ENCODE data around the gene FAF1.

Gene FAF1

GRCh38 chr1:50699795-50700194 is 260.3 kb downstream of the FAF1 start:
- no peak overlapping the region for H2AFZ ChIP-seq (ENCODE audit: low read depth, low read length, severe bottlenecking)
- H3K27me3 ChIP-seq (ENCODE audit: low read length): no peaks in the 10 kb centered on the region
- no peak overlapping the region for H3K4me2 ChIP-seq (ENCODE audit: low read depth, low read length, poor library complexity, severe bottlenecking)
- no peaks in the 10 kb centered on the region for H4K20me1 ChIP-seq (ENCODE audit: low read depth, low read length)
- no peaks in the 10 kb centered on the region for H3K36me3 ChIP-seq (ENCODE audit: low read length)
- H3K9me2 ChIP-seq (replicated peaks; ENCODE audit: insufficient read depth, low read length): no peaks in the 10 kb centered on the region
- no peaks in the 10 kb centered on the region for H3K9me3 ChIP-seq (ENCODE audit: insufficient read depth, low read length)
- no peak overlapping the region for H3K9ac ChIP-seq (ENCODE audit: low read length)
- TF ChIP-seq, protein P1, sequence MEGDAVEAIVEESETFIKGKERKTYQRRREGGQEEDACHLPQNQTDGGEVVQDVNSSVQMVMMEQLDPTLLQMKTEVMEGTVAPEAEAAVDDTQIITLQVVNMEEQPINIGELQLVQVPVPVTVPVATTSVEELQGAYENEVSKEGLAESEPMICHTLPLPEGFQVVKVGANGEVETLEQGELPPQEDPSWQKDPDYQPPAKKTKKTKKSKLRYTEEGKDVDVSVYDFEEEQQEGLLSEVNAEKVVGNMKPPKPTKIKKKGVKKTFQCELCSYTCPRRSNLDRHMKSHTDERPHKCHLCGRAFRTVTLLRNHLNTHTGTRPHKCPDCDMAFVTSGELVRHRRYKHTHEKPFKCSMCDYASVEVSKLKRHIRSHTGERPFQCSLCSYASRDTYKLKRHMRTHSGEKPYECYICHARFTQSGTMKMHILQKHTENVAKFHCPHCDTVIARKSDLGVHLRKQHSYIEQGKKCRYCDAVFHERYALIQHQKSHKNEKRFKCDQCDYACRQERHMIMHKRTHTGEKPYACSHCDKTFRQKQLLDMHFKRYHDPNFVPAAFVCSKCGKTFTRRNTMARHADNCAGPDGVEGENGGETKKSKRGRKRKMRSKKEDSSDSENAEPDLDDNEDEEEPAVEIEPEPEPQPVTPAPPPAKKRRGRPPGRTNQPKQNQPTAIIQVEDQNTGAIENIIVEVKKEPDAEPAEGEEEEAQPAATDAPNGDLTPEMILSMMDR (IDR thresholded peaks at IDR 0.05; ENCODE audit: insufficient read depth, low read length, poor library complexity, severe bottlenecking): no peak
- TF ChIP-seq EZH2phosphoT487 (conservative IDR thresholded peaks at IDR 0.05; ENCODE audit: low read length): no peak
- H3F3A ChIP-seq (ENCODE audit: insufficient read depth): peaks cover 12% of the 10 kb centered on the region; the same call in 1 of the 2 replicates
- no peak overlapping the region for H3K4me3 ChIP-seq (ENCODE audit: insufficient read depth, low read length, poor library complexity, severe bottlenecking)
- no peaks in the 10 kb centered on the region for H3K79me2 ChIP-seq (ENCODE audit: insufficient read depth, low read length)
- no peak overlapping the region for H3K27ac ChIP-seq (ENCODE audit: low read depth, low read length)

DNA sequence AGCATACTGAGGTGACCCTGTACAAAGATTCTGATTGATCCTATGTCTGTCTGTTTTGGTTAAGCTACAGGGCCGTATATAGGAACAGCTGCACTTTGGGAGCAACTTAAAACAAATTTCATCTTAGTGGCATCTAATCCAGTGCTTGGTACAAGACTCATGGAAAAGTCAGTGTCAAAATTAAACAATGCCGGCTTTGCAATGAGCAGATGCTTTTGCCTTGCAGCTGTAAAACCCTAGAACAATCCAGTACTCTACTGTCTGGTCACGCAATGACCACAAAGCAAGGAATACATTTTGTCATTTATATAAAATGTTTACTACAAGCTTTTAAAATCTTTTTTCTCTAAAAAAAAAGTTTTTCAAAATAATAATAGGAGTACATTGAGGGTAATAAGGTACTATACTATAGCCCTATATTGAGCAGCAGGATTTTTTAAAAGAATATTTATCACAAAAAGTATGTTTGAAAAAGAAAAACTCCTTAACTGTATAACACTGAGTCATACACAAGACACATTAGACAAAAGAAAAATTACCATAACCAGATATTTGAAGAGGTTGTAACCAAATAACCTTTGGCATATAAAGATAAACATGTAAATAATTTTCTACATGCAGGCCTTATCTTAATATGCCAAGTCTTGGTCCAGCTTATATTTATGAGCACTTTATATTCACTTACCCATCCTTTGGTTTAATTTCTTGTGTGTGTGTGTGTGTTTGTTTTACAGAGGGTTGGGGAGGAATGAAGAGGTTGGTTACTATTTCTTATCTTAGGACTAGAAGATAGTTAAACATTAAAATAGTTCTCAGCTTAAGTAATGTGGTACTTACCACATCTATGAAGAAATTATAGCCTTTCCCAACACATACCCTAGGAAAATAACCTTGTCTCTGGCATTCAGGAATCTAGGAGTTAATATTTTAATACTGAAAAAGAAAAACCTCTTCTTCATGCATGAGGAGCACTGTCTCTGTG is 262.3 kb downstream of the FAF1 start:
- Histone ChIP-seq H3K9me2 (replicated peaks; ENCODE audit: insufficient read depth, low read length) (no peaks in the 10 kb centered on the region), H3K27ac (ENCODE audit: low read depth, low read length) (no peak overlapping the region), H3K36me3 (ENCODE audit: low read length) (no peaks in the 10 kb centered on the region), H3K9me3 (ENCODE audit: insufficient read depth, low read length) (no peaks in the 10 kb centered on the region), H3K4me3 (ENCODE audit: insufficient read depth, low read length, poor library complexity, severe bottlenecking) (no peak overlapping the region), H4K20me1 (ENCODE audit: low read depth, low read length) (no peaks in the 10 kb centered on the region), H3K79me2 (ENCODE audit: insufficient read depth, low read length) (no peaks in the 10 kb centered on the region), H3K9ac (ENCODE audit: low read length) (no peak overlapping the region), H3K4me2 (ENCODE audit: low read depth, low read length, poor library complexity, severe bottlenecking) (no peak overlapping the region), H3F3A (ENCODE audit: insufficient read depth) (no peaks in the 10 kb centered on the region), H2AFZ (ENCODE audit: low read depth, low read length, severe bottlenecking) (no peak overlapping the region), H3K27me3 (ENCODE audit: low read length) (no peaks in the 10 kb centered on the region)
- TF ChIP-seq EZH2phosphoT487 (conservative IDR thresholded peaks at IDR 0.05; ENCODE audit: low read length): no peak
- TF ChIP-seq, protein P1 (IDR thresholded peaks at IDR 0.05; ENCODE audit: insufficient read depth, low read length, poor library complexity, severe bottlenecking): no peak

DNA sequence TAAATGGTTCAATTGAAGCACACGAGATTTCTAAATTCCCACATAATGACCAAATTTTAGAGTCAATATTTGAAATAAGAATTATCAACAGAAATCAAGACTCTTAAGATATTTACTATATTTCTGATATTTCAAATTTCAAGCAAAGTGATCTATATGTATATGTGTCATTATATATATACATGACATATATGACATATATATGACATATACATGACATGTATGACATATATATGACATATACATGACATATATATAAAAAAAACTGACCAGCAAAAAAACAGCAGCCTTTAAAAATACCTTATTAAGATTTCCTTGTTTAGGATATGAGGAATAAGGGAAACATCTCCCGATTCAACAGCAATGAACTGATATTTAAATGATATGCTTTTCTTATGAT is 266.2 kb downstream of the FAF1 start:
- Histone ChIP-seq H3F3A (ENCODE audit: insufficient read depth) (no peaks in the 10 kb centered on the region), H3K27ac (ENCODE audit: low read depth, low read length) (no peak overlapping the region), H3K36me3 (ENCODE audit: low read length) (no peaks in the 10 kb centered on the region), H3K9ac (ENCODE audit: low read length) (no peak overlapping the region), H3K4me3 (ENCODE audit: insufficient read depth, low read length, poor library complexity, severe bottlenecking) (no peak overlapping the region), H3K9me2 (replicated peaks; ENCODE audit: insufficient read depth, low read length) (no peaks in the 10 kb centered on the region), H3K79me2 (ENCODE audit: insufficient read depth, low read length) (no peaks in the 10 kb centered on the region), H3K27me3 (ENCODE audit: low read length) (no peaks in the 10 kb centered on the region), H2AFZ (ENCODE audit: low read depth, low read length, severe bottlenecking) (no peak overlapping the region), H4K20me1 (ENCODE audit: low read depth, low read length) (no peaks in the 10 kb centered on the region), H3K4me2 (ENCODE audit: low read depth, low read length, poor library complexity, severe bottlenecking) (no peak overlapping the region), H3K9me3 (ENCODE audit: insufficient read depth, low read length) (no peaks in the 10 kb centered on the region)
- TF ChIP-seq EZH2phosphoT487 (conservative IDR thresholded peaks at IDR 0.05; ENCODE audit: low read length): no peak
- TF ChIP-seq, protein P1 (IDR thresholded peaks at IDR 0.05; ENCODE audit: insufficient read depth, low read length, poor library complexity, severe bottlenecking): no peak
